H1 (cell line): ENCODE results near the gene TUT7. TPM values are rescaled to one million over a fixed set of nuclear protein-coding genes. Genes with fewer than 3 reads are reported as not detected.
A peak's percentile ranks its signal among the peaks of the same experiment; 100 is the strongest.

ENCODE experiments used
- CTCF ChIA-PET: fragments of 300-600 bp; sonication (Branson Sonifier 250); formaldehyde crosslinking; loops from one replicate; lab custom pipeline; 2021; ENCODE audit not compliant: partially characterized antibody; lab: Charles Lee
- POLR2A ChIA-PET: fragments of 300-600 bp; sonication (Branson Sonifier 250); formaldehyde crosslinking; loops from one replicate; lab custom pipeline; 2021; ENCODE audit warnings: inconsistent platforms; ENCODE audit not compliant: partially characterized antibody; lab: Charles Lee
- DNase-seq, 2 experiments: peaks; one replicate each; pipeline versions ENCODE4 v3.0.0 to v3.0.0-alpha.2; 2010 to 2022; ENCODE audit warnings: low spot score in 2 of 2, low read depth in 1 of 2, mixed read lengths in 1 of 2
- FAIRE-seq: peaks from 2 replicates; lab custom pipeline; 2011; peaks lifted over from hg19 to GRCh38; lab: Jason Lieb, UNC
- H2AFZ ChIP-seq: 2 replicates; pipeline ENCODE4 v1.8.1; 2012; ENCODE audit warnings: low read length, inconsistent platforms
- H2AK5ac ChIP-seq: 2 replicates; pipeline ENCODE4 v1.6.1; 2013; ENCODE audit warnings: low read depth, low read length
- H2BK120ac ChIP-seq: replicated peaks from 2 replicates; pipeline ENCODE3; 2013; ENCODE audit warnings: low read depth, low read length, inconsistent platforms
- H2BK12ac ChIP-seq: 2 replicates; pipeline ENCODE4 v1.6.1; 2013; ENCODE audit warnings: low read depth, low read length
- H2BK15ac ChIP-seq: 2 replicates; pipeline ENCODE4 v1.6.1; 2013; ENCODE audit warnings: low read length
- H2BK20ac ChIP-seq: 2 replicates; pipeline ENCODE4 v1.6.1; 2013; ENCODE audit warnings: low read length
- H2BK5ac ChIP-seq: 2 replicates; pipeline ENCODE4 v1.6.1; 2013; ENCODE audit warnings: low read depth, low read length
- H3K14ac ChIP-seq: 2 replicates; pipeline ENCODE4 v1.6.1; 2013; ENCODE audit warnings: inconsistent platforms; ENCODE audit not compliant: insufficient read length
- H3K18ac ChIP-seq: 2 replicates; pipeline ENCODE4 v1.6.1; 2013; ENCODE audit warnings: low read length; ENCODE audit errors: extremely low read depth
- H3K23ac ChIP-seq: 2 replicates; pipeline ENCODE4 v1.6.1; 2013; ENCODE audit warnings: inconsistent platforms; ENCODE audit not compliant: insufficient read length
- H3K23me2 ChIP-seq: 2 replicates; pipeline ENCODE4 v1.6.1; 2013; ENCODE audit warnings: low read depth, low read length
- H3K27ac ChIP-seq: 2 replicates; pipeline ENCODE4 v1.6.1; 2011; ENCODE audit warnings: low read depth, low read length, inconsistent platforms
- H3K27me3 ChIP-seq, 4 experiments: replicated peaks in 1 of 4; 1 replicate in 1 of 4; 2 replicates in 3 of 4; pipeline versions ENCODE4 v1.6.1 to v1.8.1; 2011 to 2013; ENCODE audit warnings: low read length in 3 of 4, mild to moderate bottlenecking in 3 of 4, inconsistent platforms in 2 of 4, mixed read lengths in 2 of 4, moderate library complexity in 1 of 4; ENCODE audit not compliant: control insufficient read depth in 3 of 4, insufficient read depth in 3 of 4; ENCODE audit errors: extremely low read depth in 1 of 4
- H3K36me3 ChIP-seq, 4 experiments: 2 replicates each; pipeline versions ENCODE4 v1.6.1 to v1.8.1; 2011 to 2013; ENCODE audit warnings: mild to moderate bottlenecking in 4 of 4, low read length in 3 of 4, moderate library complexity in 2 of 4, control low read depth in 1 of 4, inconsistent platforms in 1 of 4; ENCODE audit not compliant: insufficient read depth in 4 of 4, control insufficient read depth in 2 of 4
- H3K4ac ChIP-seq: replicated peaks from 2 replicates; pipeline ENCODE3; 2013; ENCODE audit warnings: low read length, low read depth, mixed read lengths, inconsistent platforms; ENCODE audit not compliant: insufficient read length
- H3K4me1 ChIP-seq, 4 experiments: replicated peaks in 1 of 4; 1 replicate in 1 of 4; 2 replicates in 3 of 4; pipeline versions ENCODE4 v1.6.1 to v1.8.1; 2011 to 2013; ENCODE audit warnings: low read length in 3 of 4, inconsistent platforms in 2 of 4, mixed read lengths in 1 of 4; ENCODE audit not compliant: insufficient read depth in 4 of 4, control insufficient read depth in 3 of 4
- H3K4me2 ChIP-seq, 2 experiments: 2 replicates each; pipeline versions ENCODE4 v1.6.1 to v1.8.1; 2011 to 2013; ENCODE audit warnings: low read depth in 2 of 2, low read length in 2 of 2, control low read depth in 1 of 2, inconsistent platforms in 1 of 2, mild to moderate bottlenecking in 1 of 2; ENCODE audit not compliant: insufficient read depth in 1 of 2
- H3K4me3 ChIP-seq, 4 experiments: fragments of 200-600, 300-600 bp in 1 of 4; sonication (generic), shearing (Covaris generic), sonication (Bioruptor Twin) in 1 of 4; 2 replicates each; pipeline versions ENCODE4 v1.5.1 to v1.8.1; 2011 to 2016; ENCODE audit warnings: low read length in 4 of 4, low read depth in 3 of 4, control low read depth in 2 of 4, inconsistent platforms in 2 of 4, mild to moderate bottlenecking in 2 of 4, mixed read lengths in 1 of 4, moderate library complexity in 1 of 4; ENCODE audit not compliant: insufficient read depth in 2 of 4; ENCODE audit errors: extremely low read depth in 1 of 4
- H3K56ac ChIP-seq: replicated peaks from 2 replicates; pipeline ENCODE3; 2013; ENCODE audit warnings: low read depth, mild to moderate bottlenecking, mixed read lengths, low read length, inconsistent platforms; ENCODE audit not compliant: insufficient read length
- H3K79me1 ChIP-seq: 2 replicates; pipeline ENCODE4 v1.6.1; 2013; ENCODE audit warnings: low read depth, low read length, control low read depth
- H3K79me2 ChIP-seq, 2 experiments: 2 replicates each; pipeline versions ENCODE4 v1.6.1 to v1.8.1; 2012 to 2013; ENCODE audit warnings: low read length in 2 of 2, mild to moderate bottlenecking in 2 of 2, inconsistent platforms in 1 of 2; ENCODE audit not compliant: insufficient read depth in 2 of 2, control insufficient read depth in 1 of 2
- H3K9ac ChIP-seq, 4 experiments: replicated peaks in 1 of 4; 1 replicate in 1 of 4; 2 replicates in 3 of 4; pipeline versions ENCODE4 v1.6.1 to v1.8.1; 2011 to 2013; ENCODE audit warnings: low read depth in 3 of 4, low read length in 3 of 4, control low read depth in 2 of 4, mild to moderate bottlenecking in 2 of 4, moderate library complexity in 2 of 4, inconsistent platforms in 1 of 4; ENCODE audit errors: extremely low read depth in 1 of 4
- H3K9me3 ChIP-seq, 2 experiments: 2 replicates each; pipeline versions ENCODE4 v1.6.1 to v1.8.1; 2012 to 2013; ENCODE audit warnings: mild to moderate bottlenecking in 2 of 2, moderate library complexity in 2 of 2, control low read depth in 1 of 2, inconsistent platforms in 1 of 2, low read depth in 1 of 2, low read length in 1 of 2, mixed read lengths in 1 of 2; ENCODE audit not compliant: insufficient read depth in 2 of 2
- H4K20me1 ChIP-seq, 2 experiments: replicated peaks in 1 of 2; 2 replicates each; pipeline versions ENCODE3 to v1.8.1; 2011 to 2013; ENCODE audit warnings: inconsistent platforms in 2 of 2, low read length in 2 of 2, mild to moderate bottlenecking in 1 of 2; ENCODE audit not compliant: insufficient read depth in 2 of 2, control insufficient read depth in 1 of 2
- H4K5ac ChIP-seq: 2 replicates; pipeline ENCODE4 v1.6.1; 2013; ENCODE audit warnings: low read length, low read depth, mixed read lengths, inconsistent platforms; ENCODE audit not compliant: insufficient read length
- H4K8ac ChIP-seq: 2 replicates; pipeline ENCODE4 v1.8.0; 2013; ENCODE audit warnings: mild to moderate bottlenecking, moderate library complexity, low read length, inconsistent platforms; ENCODE audit not compliant: insufficient read depth; ENCODE audit errors: extremely low read depth
- H4K91ac ChIP-seq: replicated peaks from 2 replicates; pipeline ENCODE3; 2013; ENCODE audit warnings: low read length, mixed read lengths, inconsistent platforms; ENCODE audit not compliant: insufficient read length
- CEBPB ChIP-seq: IDR thresholded peaks from 2 replicates; pipeline ENCODE4 v1.6.1; 2012; ENCODE audit warnings: low read depth, low read length
- GABPA ChIP-seq: IDR thresholded peaks from 2 replicates; pipeline ENCODE4 v1.6.1; 2011; ENCODE audit warnings: mild to moderate bottlenecking, low read length, moderate library complexity, borderline replicate concordance; ENCODE audit not compliant: insufficient read depth
- SP1 ChIP-seq: IDR thresholded peaks from 2 replicates; pipeline ENCODE4 v1.6.1; 2011; ENCODE audit warnings: low read depth, low read length
- TAF7 ChIP-seq: optimal IDR thresholded peaks from 2 replicates; pipeline ENCODE3; 2011; ENCODE audit warnings: low read depth, mild to moderate bottlenecking, inconsistent platforms, low read length, moderate library complexity, borderline replicate concordance
- TEAD4 ChIP-seq: IDR thresholded peaks from 2 replicates; pipeline ENCODE4 v1.6.1; 2012; ENCODE audit warnings: low read depth, low read length, inconsistent platforms, mixed read lengths
- WGBS, 2 experiments: shearing (Covaris generic) in 1 of 2; methylation state at CpG; one replicate each; pipeline versions ENCODE4 v1.1.6 to v1.1.7; 2013 to 2015; ENCODE audit warnings: low lambda C conversion rate in 2 of 2, mixed read lengths in 2 of 2, inconsistent platforms in 1 of 2, low coverage in 1 of 2, missing lambda C conversion rate in 1 of 2; ENCODE audit not compliant: insufficient replicate concordance in 2 of 2, insufficient coverage in 1 of 2, insufficient read length in 1 of 2; ENCODE audit errors: extremely low coverage in 1 of 2, missing lambda C conversion rate in 1 of 2; 5-methylcytosine and 5-hydroxymethylcytosine counted together
- polyA plus RNA-seq, 7 experiments: library from polyadenylated mRNA; depleted of rRNA in 3 of 7; stranded (reverse) in 5 of 7; unstranded in 2 of 7; fragments of >200 nt in 5 of 7; fragments of 200-250 nt in 2 of 7; gene quantifications; 1 replicate in 5 of 7; 2 replicates in 1 of 7; 4 replicates in 1 of 7; pipeline versions ENCODE4 v1.2.1 to v1.2.3, GENCODE V29; 2011 to 2013; ENCODE audit warnings: missing spikeins in 2 of 7, mixed read lengths in 2 of 7
- total RNA-seq: library from RNA; stranded (reverse); fragmentation: NEBNext Ultra II Directional; extraction: Animal tissue kit (Norgen Biotek cat#: 25700); gene quantifications from 2 replicates; pipeline ENCODE4 v1.2.1, GENCODE V29; 2021
- TF ChIP-seq, protein P1 (sequence below): IDR thresholded peaks from 2 replicates; pipeline ENCODE4 v1.6.1; 2012; ENCODE audit warnings: inconsistent platforms

Gene TUT7
- total and polyA plus RNA-seq, 2 of the 8 experiments (the other 6 are each of a cell fraction or from before 2014, with no cell fraction given), result 4.8 to 19.3 TPM

DNA sequence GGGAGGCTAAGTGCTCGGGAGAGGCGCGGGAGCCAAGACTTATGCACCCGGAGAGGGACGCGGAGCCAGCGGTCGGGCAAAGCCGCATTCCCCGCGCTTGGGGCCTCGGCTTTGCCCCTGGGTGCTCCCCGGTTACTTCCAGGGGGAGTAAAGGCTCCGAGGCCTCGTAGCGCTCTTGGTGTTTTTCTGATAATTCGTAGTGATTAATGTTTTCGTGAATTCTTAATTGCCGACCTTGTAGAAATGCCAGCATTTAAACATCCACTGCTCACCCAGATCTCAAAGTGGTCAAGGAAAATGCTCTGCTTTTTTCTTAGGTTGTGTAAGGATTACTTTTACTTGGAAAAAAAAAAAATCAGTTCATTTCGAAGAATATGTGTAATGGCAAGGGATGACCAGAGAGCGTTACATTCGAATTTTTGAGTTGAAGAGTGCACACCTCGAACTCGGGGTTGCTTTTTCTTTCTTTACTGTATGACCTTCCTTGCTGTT, 654 bp upstream of the TUT7 start:
- H2AFZ ChIP-seq, result no peak overlapping the region
- no peak overlapping the region for H3K14ac ChIP-seq
- no peak overlapping the region; the same call in 1 of the 2 replicates for H3K27ac ChIP-seq
- no peak overlapping the region for H2BK120ac ChIP-seq
- peak overlapping the region; percentile 75 to 99 (median 96) for H3K4me3 ChIP-seq
- H3K56ac ChIP-seq, result no peak overlapping the region
- H2BK5ac ChIP-seq, result no peak overlapping the region
- H3K4me1 ChIP-seq, result peaks cover 0 to 3% (median 1%) of the 10 kb centered on the region in 4 experiments; a peak in 2 of 7 replicates
- H4K20me1 ChIP-seq, result no peaks in the 10 kb centered on the region
- H2BK15ac ChIP-seq, result no peak overlapping the region
- H2BK12ac ChIP-seq, result no peak overlapping the region
- ChIA-PET CTCF (interaction anchor here (0.7 kb wide), 1 partner anchor 791 kb away, joined by 3 read pairs; no protein-coding TSS in a partner anchor), POLR2A (interaction anchor here (0.6 kb wide), 1 partner anchor 61 kb away, joined by 4 read pairs; no protein-coding TSS in a partner anchor)
- H4K91ac ChIP-seq, result no peak overlapping the region
- H3K23me2 ChIP-seq, result no peaks in the 10 kb centered on the region
- no peak overlapping the region for H3K23ac ChIP-seq
- peak overlapping the region; percentile 75 for H4K5ac ChIP-seq
- H3K79me2 ChIP-seq, result peaks cover 0 to 34% of the 10 kb centered on the region in 2 experiments; a peak in 2 of 4 replicates
- peak overlapping the region; percentile 83; the same call in 1 of the 2 replicates for H4K8ac ChIP-seq
- H2AK5ac ChIP-seq, result no peak overlapping the region
- no peak overlapping the region for H2BK20ac ChIP-seq
- H3K4ac ChIP-seq, result no peak overlapping the region
- H3K9me3 ChIP-seq, result no peaks in the 10 kb centered on the region
- FAIRE-seq (no peak), DNase-seq (no peak)
- no peaks in the 10 kb centered on the region for H3K79me1 ChIP-seq
- 20% methylated on average over 24 of the region's 24 CpGs; no CpG with 5 or more reads in 1 of the 2 experiments for WGBS, 2 experiments
- H3K9ac ChIP-seq, result peak overlapping the region in 3 of 4 experiments; percentile 7 to 59 (median 51); a peak in 5 of 7 replicates
- H3K27me3 ChIP-seq, result peaks cover 0 to 3% (median 0%) of the 10 kb centered on the region in 4 experiments; a peak in 1 of 7 replicates
- peak overlapping the region; percentile 66; the same call in 1 of the 2 replicates for H3K18ac ChIP-seq
- TF ChIP-seq, protein P1, sequence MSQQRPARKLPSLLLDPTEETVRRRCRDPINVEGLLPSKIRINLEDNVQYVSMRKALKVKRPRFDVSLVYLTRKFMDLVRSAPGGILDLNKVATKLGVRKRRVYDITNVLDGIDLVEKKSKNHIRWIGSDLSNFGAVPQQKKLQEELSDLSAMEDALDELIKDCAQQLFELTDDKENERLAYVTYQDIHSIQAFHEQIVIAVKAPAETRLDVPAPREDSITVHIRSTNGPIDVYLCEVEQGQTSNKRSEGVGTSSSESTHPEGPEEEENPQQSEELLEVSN, result peak; percentile 6; the same call in 1 of the 2 replicates
- TF ChIP-seq TAF7 (no peak), TEAD4 (no peak; the same call in 1 of the 2 replicates), CEBPB (no peak), GABPA (no peak), SP1 (no peak)
- peaks cover 0 to 11% (median 3%) of the 10 kb centered on the region in 4 experiments; a peak in 3 of 8 replicates for H3K36me3 ChIP-seq
- H3K4me2 ChIP-seq, result peak overlapping the region; percentile 62 to 76
